H1 (cell line): ENCODE measurements around the gene GNB1. TPM values are rescaled to one million over a fixed set of nuclear protein-coding genes. Genes with fewer than 3 reads are reported as not detected.

Source experiments
- ATF3 ChIP-seq: IDR thresholded peaks from 2 replicates; pipeline ENCODE4 v1.6.1; 2011; ENCODE audit warnings: low read depth, mild to moderate bottlenecking, low read length; ENCODE audit not compliant: insufficient read depth
- BACH1 ChIP-seq: IDR thresholded peaks from 2 replicates; pipeline ENCODE4 v1.6.1; 2012; ENCODE audit warnings: low read length, improper control_type of control experiment
- BCL11A ChIP-seq, 2 experiments: IDR thresholded peaks; one replicate each; pipeline ENCODE4 v1.6.1; 2011; ENCODE audit warnings: low read depth in 2 of 2, low read length in 2 of 2, mild to moderate bottlenecking in 2 of 2
- FOSL1 ChIP-seq: IDR thresholded peaks from 2 replicates; pipeline ENCODE4 v1.6.1; 2011; ENCODE audit warnings: mild to moderate bottlenecking, low read depth, low read length, moderate library complexity; ENCODE audit not compliant: insufficient read depth
- RFX5 ChIP-seq: IDR thresholded peaks from 2 replicates; pipeline ENCODE4 v1.6.1; 2011; ENCODE audit warnings: low read depth, low read length, improper control_type of control experiment, borderline replicate concordance
- TAF7 ChIP-seq: optimal IDR thresholded peaks from 2 replicates; pipeline ENCODE3; 2011; ENCODE audit warnings: low read depth, mild to moderate bottlenecking, inconsistent platforms, low read length, moderate library complexity, borderline replicate concordance
- polyA plus RNA-seq, 7 experiments: library from polyadenylated mRNA; depleted of rRNA in 3 of 7; stranded (reverse) in 5 of 7; unstranded in 2 of 7; fragments of >200 nt in 5 of 7; fragments of 200-250 nt in 2 of 7; gene quantifications; 1 replicate in 5 of 7; 2 replicates in 1 of 7; 4 replicates in 1 of 7; pipeline versions ENCODE4 v1.2.1 to v1.2.3, GENCODE V29; 2011 to 2013; ENCODE audit warnings: missing spikeins in 2 of 7, mixed read lengths in 2 of 7
- total RNA-seq: library from RNA; stranded (reverse); fragmentation: NEBNext Ultra II Directional; extraction: Animal tissue kit (Norgen Biotek cat#: 25700); gene quantifications from 2 replicates; pipeline ENCODE4 v1.2.1, GENCODE V29; 2021
- TF ChIP-seq, protein P1 (sequence below), 3 experiments: IDR thresholded peaks; 1 replicate in 2 of 3; 2 replicates in 1 of 3; pipeline versions ENCODE4 v1.5.1 to v1.6.1; 2011; ENCODE audit warnings: low read length in 3 of 3, mild to moderate bottlenecking in 3 of 3, inconsistent platforms in 2 of 3, low read depth in 1 of 3, moderate library complexity in 1 of 3; ENCODE audit not compliant: insufficient read depth in 1 of 3; ENCODE audit errors: control extremely low read depth in 1 of 3

The GNB1 gene
- total and polyA plus RNA-seq, 2 of the 8 experiments (the other 6 are each of a cell fraction or from before 2014, with no cell fraction given) = 343 to 382 TPM

DNA sequence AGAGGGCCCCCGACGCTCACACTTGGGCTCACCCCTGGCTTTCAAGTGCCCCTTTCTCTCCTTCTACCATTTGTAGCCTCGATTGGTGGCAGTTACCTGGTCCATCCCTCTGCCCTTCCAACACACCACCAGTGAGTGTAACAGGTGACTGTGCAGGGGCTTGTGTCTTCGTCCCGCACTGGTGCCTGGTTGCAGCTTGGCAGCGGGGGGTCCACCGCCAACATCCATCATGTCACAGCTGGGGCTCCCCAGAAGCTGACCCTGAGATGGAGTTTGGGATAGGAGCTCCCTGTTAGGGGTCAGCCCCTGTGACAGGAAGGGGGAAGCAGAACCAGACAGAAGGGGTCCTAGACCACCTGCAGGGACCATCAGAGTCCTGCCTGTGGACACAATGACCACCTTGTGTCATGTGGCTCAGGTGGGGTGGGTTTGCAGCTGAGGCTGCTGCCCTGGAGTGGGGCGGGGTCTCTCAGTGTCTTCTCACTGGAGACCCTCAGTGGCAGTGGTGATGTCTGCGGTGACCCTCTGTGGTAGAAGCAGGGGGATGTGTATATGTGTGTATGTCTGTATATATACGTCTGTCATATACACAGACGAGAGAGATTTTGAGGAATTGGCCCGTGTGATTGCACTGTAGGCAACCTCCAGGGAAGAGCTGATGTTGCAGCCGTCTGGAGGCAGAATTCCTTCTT is 20.6 kb upstream of the GNB1 start (continued):
- TF ChIP-seq, protein P1, sequence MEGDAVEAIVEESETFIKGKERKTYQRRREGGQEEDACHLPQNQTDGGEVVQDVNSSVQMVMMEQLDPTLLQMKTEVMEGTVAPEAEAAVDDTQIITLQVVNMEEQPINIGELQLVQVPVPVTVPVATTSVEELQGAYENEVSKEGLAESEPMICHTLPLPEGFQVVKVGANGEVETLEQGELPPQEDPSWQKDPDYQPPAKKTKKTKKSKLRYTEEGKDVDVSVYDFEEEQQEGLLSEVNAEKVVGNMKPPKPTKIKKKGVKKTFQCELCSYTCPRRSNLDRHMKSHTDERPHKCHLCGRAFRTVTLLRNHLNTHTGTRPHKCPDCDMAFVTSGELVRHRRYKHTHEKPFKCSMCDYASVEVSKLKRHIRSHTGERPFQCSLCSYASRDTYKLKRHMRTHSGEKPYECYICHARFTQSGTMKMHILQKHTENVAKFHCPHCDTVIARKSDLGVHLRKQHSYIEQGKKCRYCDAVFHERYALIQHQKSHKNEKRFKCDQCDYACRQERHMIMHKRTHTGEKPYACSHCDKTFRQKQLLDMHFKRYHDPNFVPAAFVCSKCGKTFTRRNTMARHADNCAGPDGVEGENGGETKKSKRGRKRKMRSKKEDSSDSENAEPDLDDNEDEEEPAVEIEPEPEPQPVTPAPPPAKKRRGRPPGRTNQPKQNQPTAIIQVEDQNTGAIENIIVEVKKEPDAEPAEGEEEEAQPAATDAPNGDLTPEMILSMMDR (IDR thresholded peaks at IDR 0.05; ENCODE audit: control extremely low read depth in 1 of 3, insufficient read depth in 1 of 3, low read depth in 1 of 3, low read length in 3 of 3) = no peak
- TF ChIP-seq FOSL1 (no peak), BACH1 (no peak), TAF7 (no peak), ATF3 (no peak), BCL11A (IDR thresholded peaks at IDR 0.05; ENCODE audit: low read depth in 2 of 2, low read length in 2 of 2) (no peak), RFX5 (no peak)
